Panc1 (cell line): ENCODE data around the gene BCL11B.

Experiments used
- CTCF ChIP-seq: fragments of 450-650 bp; IDR thresholded peaks from 2 replicates; pipeline ENCODE4 v1.5.1; 2017; ENCODE audit warnings: mild to moderate bottlenecking
- REST ChIP-seq, 2 experiments: IDR thresholded peaks; 2 replicates each; pipeline ENCODE4 v1.6.1; 2011 to 2012; ENCODE audit warnings: low read depth in 2 of 2, control low read depth in 1 of 2, low read length in 1 of 2, mild to moderate bottlenecking in 1 of 2, moderate library complexity in 1 of 2; ENCODE audit not compliant: insufficient read depth in 1 of 2

- TF ChIP-seq CTCF = no peak
- no peak for TF ChIP-seq REST (IDR thresholded peaks at IDR 0.05; ENCODE audit: insufficient read depth in 1 of 2, low read depth in 2 of 2, low read length in 1 of 2)
Observed at GRCh38 chr14:99247101-99247729, 24.8 kb downstream of the BCL11B start.
